ENCODE data around the gene RNF144B. TPM values are rescaled to one million over a fixed set of nuclear protein-coding genes. Genes with fewer than 3 reads are reported as not detected.

Gene RNF144B
- total RNA-seq, 1 donor from 2014 or later: 10.2 TPM

GRCh38 chr6:18422136-18422535, 35.0 kb downstream of the RNF144B start:
- Mint-ChIP-seq H3K27ac (ENCODE audit: unreplicated experiment) (no peak overlapping the region), H3K9me3 (ENCODE audit: low read depth) (peaks cover 3% of the 10 kb centered on the region), H3K27me3 (ENCODE audit: low read depth) (no peaks in the 10 kb centered on the region), H3K4me3 (ENCODE audit: unreplicated experiment) (no peak overlapping the region), H3K36me3 (ENCODE audit: low read depth) (peaks cover 2% of the 10 kb centered on the region), H3K4me1 (ENCODE audit: low read depth) (peaks cover 3% of the 10 kb centered on the region)
- TF ChIP-seq CTCF (IDR thresholded peaks at IDR 0.05): no peak
- DNase-seq (ENCODE audit: low spot score): no peak

GRCh38 chr6:18423426-18423825, 36.3 kb downstream of the RNF144B start:
- no peak for TF ChIP-seq CTCF (IDR thresholded peaks at IDR 0.05)
- Mint-ChIP-seq H3K27me3 (ENCODE audit: low read depth) (no peaks in the 10 kb centered on the region), H3K4me1 (ENCODE audit: low read depth) (no peaks in the 10 kb centered on the region), H3K36me3 (ENCODE audit: low read depth) (peaks cover 2% of the 10 kb centered on the region), H3K27ac (ENCODE audit: unreplicated experiment) (no peak overlapping the region), H3K9me3 (ENCODE audit: low read depth) (peaks cover 3% of the 10 kb centered on the region), H3K4me3 (ENCODE audit: unreplicated experiment) (no peak overlapping the region)
- no peak for DNase-seq (ENCODE audit: low spot score)

GRCh38 chr6:18424201-18424600, 37.1 kb downstream of the RNF144B start:
- H3K4me1 Mint-ChIP-seq (ENCODE audit: low read depth): no peaks in the 10 kb centered on the region
- no peak for TF ChIP-seq CTCF (IDR thresholded peaks at IDR 0.05)
- DNase-seq (ENCODE audit: low spot score): no peak
- no peak overlapping the region for H3K4me3 Mint-ChIP-seq (ENCODE audit: unreplicated experiment)
- H3K9me3 Mint-ChIP-seq (ENCODE audit: low read depth): peaks cover 3% of the 10 kb centered on the region
- no peak overlapping the region for H3K27ac Mint-ChIP-seq (ENCODE audit: unreplicated experiment)
- H3K27me3 Mint-ChIP-seq (ENCODE audit: low read depth): no peaks in the 10 kb centered on the region
- peaks cover 2% of the 10 kb centered on the region for H3K36me3 Mint-ChIP-seq (ENCODE audit: low read depth)

- Mint-ChIP-seq H3K27me3 (ENCODE audit: low read depth) (no peaks in the 10 kb centered on the region), H3K4me1 (ENCODE audit: low read depth) (no peaks in the 10 kb centered on the region), H3K4me3 (ENCODE audit: unreplicated experiment) (no peak overlapping the region), H3K9me3 (ENCODE audit: low read depth) (peaks cover 3% of the 10 kb centered on the region), H3K27ac (ENCODE audit: unreplicated experiment) (no peak overlapping the region), H3K36me3 (ENCODE audit: low read depth) (peaks cover 2% of the 10 kb centered on the region)
- TF ChIP-seq CTCF (IDR thresholded peaks at IDR 0.05): no peak
- no peak for DNase-seq (ENCODE audit: low spot score)
These were observed 38.1 kb downstream of the RNF144B start for GRCh38 chr6:18425218-18425617.

GRCh38 chr6:18427296-18427695, 40.1 kb downstream of the RNF144B start:
- no peak for DNase-seq (ENCODE audit: low spot score)
- H3K4me3 Mint-ChIP-seq (ENCODE audit: unreplicated experiment): no peak overlapping the region
- no peaks in the 10 kb centered on the region for H3K27me3 Mint-ChIP-seq (ENCODE audit: low read depth)
- peaks cover 9% of the 10 kb centered on the region for H3K4me1 Mint-ChIP-seq (ENCODE audit: low read depth)
- H3K27ac Mint-ChIP-seq (ENCODE audit: unreplicated experiment): no peak overlapping the region
- H3K36me3 Mint-ChIP-seq (ENCODE audit: low read depth): peaks cover 3% of the 10 kb centered on the region
- peaks cover 3% of the 10 kb centered on the region for H3K9me3 Mint-ChIP-seq (ENCODE audit: low read depth)
- no peak for TF ChIP-seq CTCF (IDR thresholded peaks at IDR 0.05)

All from chondrocyte (in vitro differentiated cells).